Immature natural killer cell (primary cell): ENCODE data around the gene COPS6. TPM values are rescaled to one million over a fixed set of nuclear protein-coding genes. Genes with fewer than 3 reads are reported as not detected.

ENCODE experiments used
- DNase-seq, 3 donors: peaks; one replicate each; pipeline ENCODE4 v3.0.0; 2022; ENCODE audit warnings: mixed read lengths in 1 of 3
- H3K27ac Mint-ChIP-seq, 6 donors: one replicate each; pipeline ENCODE4 v1.8.0; 2020; ENCODE audit warnings: mixed read lengths in 6 of 6, mild to moderate bottlenecking in 5 of 6, inconsistent platforms in 4 of 6, moderate library complexity in 3 of 6
- H3K27me3 Mint-ChIP-seq, 3 donors: one replicate each; pipeline ENCODE4 v1.8.0; 2020 to 2021; ENCODE audit warnings: low read depth in 3 of 3, mild to moderate bottlenecking in 3 of 3, mixed read lengths in 3 of 3, moderate library complexity in 3 of 3, inconsistent platforms in 1 of 3
- H3K36me3 Mint-ChIP-seq, 3 donors: one replicate each; pipeline ENCODE4 v1.8.0; 2020; ENCODE audit warnings: mixed read lengths in 3 of 3, inconsistent platforms in 2 of 3, mild to moderate bottlenecking in 2 of 3
- H3K4me1 Mint-ChIP-seq, 2 donors: one replicate each; pipeline ENCODE4 v1.8.0; 2020; ENCODE audit warnings: inconsistent platforms in 2 of 2, mild to moderate bottlenecking in 2 of 2, mixed read lengths in 2 of 2, moderate library complexity in 1 of 2
- H3K4me3 Mint-ChIP-seq, 5 donors: one replicate each; pipeline ENCODE4 v1.8.0; 2020; ENCODE audit warnings: mild to moderate bottlenecking in 5 of 5, mixed read lengths in 5 of 5, inconsistent platforms in 3 of 5, moderate library complexity in 3 of 5
- H3K9me3 Mint-ChIP-seq, 6 donors: one replicate each; pipeline ENCODE4 v1.8.0; 2020; ENCODE audit warnings: mild to moderate bottlenecking in 6 of 6, mixed read lengths in 6 of 6, inconsistent platforms in 4 of 6, moderate library complexity in 3 of 6
- polyA plus RNA-seq, 3 donors: library from polyadenylated mRNA; unstranded; fragments of 300-500 nt; fragmentation: Illumina TruSeq; gene quantifications; one replicate each; pipeline ENCODE4 v1.2.3, GENCODE V29; 2021

The COPS6 gene
- polyA plus RNA-seq, 3 donors from 2014 or later: 163 to 289 (median 163) TPM

DNA sequence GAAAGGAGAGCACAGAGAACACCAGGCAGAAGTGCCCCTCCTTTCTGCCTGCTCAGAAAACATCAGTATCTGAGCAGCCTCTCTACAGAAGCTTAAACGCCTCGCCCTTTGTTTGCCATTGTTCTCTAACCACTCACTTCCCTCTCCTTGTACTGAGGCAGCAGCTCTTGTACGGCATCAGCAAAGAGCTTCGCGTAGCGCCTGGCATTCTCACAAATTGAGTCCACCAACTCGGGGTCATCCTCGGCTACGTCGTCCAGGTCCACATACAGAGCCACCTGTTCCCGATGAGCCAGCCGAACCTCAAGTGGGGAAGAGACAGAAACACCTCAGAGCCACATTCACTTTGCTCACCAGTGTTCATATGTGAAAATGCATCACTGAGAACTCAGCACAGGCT is 10.7 kb downstream of the COPS6 start:
- peaks cover 23 to 34% (median 32%) of the 10 kb centered on the region in 3 donors for H3K27me3 Mint-ChIP-seq
- peaks cover 21 to 35% (median 22%) of the 10 kb centered on the region in 3 donors for H3K36me3 Mint-ChIP-seq
- H3K9me3 Mint-ChIP-seq: no peaks in the 10 kb centered on the region
- H3K4me3 Mint-ChIP-seq: peak overlapping the region; percentile 82 to 96 (median 93)
- DNase-seq: no peak
- peaks cover 38 to 44% of the 10 kb centered on the region in 2 donors for H3K4me1 Mint-ChIP-seq
- H3K27ac Mint-ChIP-seq: peak overlapping the region; percentile 89 to 98 (median 97)

DNA sequence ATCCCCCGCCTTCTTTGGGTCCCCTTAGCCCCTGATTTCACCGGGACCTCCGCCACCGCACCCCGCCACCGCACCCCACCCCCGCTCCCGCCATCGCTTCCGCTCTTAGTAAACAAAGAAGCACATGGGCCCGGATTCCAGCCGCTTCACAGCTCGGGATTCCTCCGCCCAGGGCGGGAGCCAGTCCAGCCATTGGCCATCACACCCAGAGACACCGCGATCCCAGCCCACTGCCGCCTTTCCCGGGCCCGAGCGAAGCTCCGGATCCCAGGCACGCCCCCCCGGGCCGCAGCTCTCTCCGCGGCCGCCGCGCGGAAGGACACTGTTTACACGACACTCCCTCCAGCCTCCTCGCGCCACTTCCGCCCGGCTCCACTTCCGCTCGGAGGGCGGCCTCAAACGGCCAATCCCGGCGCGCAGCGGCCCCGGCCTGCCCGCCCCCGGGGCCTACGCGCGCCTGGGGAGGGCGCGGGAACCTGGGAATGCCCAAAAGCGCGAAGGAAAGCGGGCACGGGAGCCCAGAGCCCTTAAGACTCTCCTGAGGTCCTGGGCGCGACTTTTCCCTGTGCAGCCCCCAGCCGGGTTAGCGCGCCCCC is 11.7 kb downstream of the COPS6 start:
- H3K36me3 Mint-ChIP-seq: peaks cover 21 to 30% (median 22%) of the 10 kb centered on the region in 3 donors
- H3K4me1 Mint-ChIP-seq: peaks cover 38 to 44% of the 10 kb centered on the region in 2 donors
- H3K27ac Mint-ChIP-seq: peak overlapping the region; percentile 90 to 98 (median 97)
- peaks cover 23 to 34% (median 32%) of the 10 kb centered on the region in 3 donors for H3K27me3 Mint-ChIP-seq
- peak; percentile 92 to 94 (median 93) for DNase-seq
- H3K4me3 Mint-ChIP-seq: peak overlapping the region; percentile 82 to 96 (median 93)
- H3K9me3 Mint-ChIP-seq: no peaks in the 10 kb centered on the region

DNA sequence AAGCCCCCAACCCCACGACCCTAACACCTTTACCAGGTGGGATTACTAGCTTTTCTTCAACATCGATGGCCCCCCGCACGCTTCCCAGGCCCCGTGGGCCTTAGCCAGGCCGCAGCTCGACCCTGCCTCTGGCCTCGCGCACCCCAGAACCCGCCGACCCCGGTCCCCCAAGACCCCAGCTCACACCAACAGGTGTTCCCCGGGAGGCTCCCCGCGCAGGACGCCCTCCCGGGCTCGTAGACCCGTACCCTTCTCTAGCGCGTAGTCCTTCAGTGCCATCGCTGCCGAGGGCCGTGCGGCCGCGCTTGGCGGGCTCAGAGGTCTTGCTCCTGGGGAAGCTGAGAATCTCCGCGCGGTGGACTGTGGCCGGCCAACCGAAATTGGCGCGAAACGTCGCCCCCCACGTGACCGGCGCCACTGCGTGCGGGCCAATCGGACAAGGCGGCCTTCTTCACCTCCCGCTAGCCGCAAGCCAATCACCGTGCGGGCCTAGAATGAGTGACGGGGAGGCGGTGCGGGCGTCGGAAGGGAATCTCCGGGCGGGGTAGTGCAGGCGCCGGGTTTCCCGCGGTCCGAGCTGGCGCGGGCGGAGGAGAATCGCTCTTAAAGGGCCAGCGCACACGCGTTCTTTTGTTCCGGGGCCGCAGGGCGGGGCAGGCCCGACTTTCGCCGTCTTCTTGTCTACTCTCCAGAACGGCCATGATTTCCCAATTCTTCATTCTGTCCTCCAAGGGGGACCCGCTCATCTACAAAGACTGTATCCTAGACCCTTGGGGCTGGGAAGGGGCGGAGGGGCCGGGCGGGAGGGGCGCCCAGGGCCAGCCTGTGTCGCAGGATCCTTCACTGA is 12.5 kb downstream of the COPS6 start, which contains the start of the genes AP4M1 and MCM7:
Gene AP4M1, plus strand, starts transcription at position 628 of the 847 bp plus-strand sequence. Its CDS starts 72 bp downstream, at position 700.
Gene MCM7, minus strand, starts transcription at position 382 of the 847 bp plus-strand sequence. Its CDS starts 103 bp downstream, at position 279.
- peaks cover 23 to 34% (median 32%) of the 10 kb centered on the region in 3 donors for H3K27me3 Mint-ChIP-seq
- peak within 1 kb of the TSS; percentile 90 to 98 (median 97) for H3K27ac Mint-ChIP-seq
- peaks cover 38 to 44% of the 10 kb centered on the region in 2 donors for H3K4me1 Mint-ChIP-seq
- DNase-seq: peak; percentile 96 to 97 (median 96)
- peaks cover 19 to 25% (median 21%) of the 10 kb centered on the region in 3 donors for H3K36me3 Mint-ChIP-seq
- H3K9me3 Mint-ChIP-seq: no peaks in the 10 kb centered on the region
- peak within 1 kb of the TSS; percentile 82 to 96 (median 93) for H3K4me3 Mint-ChIP-seq

DNA sequence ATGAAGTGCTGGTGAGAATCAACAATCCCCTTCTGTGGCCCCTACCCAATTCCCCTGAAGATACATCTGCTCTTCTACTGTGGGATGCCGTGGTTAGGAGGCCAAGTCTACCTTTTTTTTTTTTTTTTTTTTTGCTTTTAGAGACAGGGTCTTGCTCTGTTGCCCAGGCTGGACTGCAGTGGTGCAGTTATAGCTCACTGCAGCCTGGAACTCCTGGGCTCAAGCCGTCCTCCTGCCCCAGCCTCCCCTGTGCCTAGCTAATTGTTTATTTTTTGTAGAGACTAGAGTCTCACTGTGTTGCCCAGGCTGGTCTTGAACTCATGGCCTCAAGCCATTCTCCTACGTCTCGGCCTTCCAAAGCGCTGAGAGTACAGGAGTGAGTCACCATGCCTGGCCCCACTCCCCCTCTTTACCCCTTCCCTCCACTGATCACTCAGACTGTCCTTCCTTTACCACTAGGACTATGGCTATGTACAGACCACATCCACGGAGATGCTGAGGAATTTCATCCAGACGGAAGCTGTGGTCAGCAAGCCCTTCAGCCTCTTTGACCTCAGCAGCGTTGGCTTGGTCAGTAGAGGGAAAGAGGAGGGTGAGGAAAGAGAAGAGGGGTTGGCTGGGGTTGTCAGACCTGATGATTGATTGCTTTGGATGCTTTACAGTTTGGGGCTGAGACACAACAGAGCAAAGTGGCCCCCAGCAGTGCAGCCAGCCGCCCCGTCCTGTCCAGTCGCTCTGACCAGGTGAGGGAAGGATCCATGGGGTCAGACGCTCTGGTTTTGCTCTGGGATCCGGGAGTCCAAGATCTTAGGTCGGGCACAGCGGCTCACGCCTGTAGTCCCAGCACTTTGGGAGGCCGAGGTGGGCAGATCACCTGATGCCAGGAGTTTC is 14.4 kb downstream of the COPS6 start:
- peaks cover 7 to 19% (median 13%) of the 10 kb centered on the region in 3 donors for H3K36me3 Mint-ChIP-seq
- peaks cover 23 to 31% (median 28%) of the 10 kb centered on the region in 3 donors for H3K27me3 Mint-ChIP-seq
- H3K4me3 Mint-ChIP-seq: peak overlapping the region in 4 of 5 donors; percentile 71 to 96 (median 81)
- H3K9me3 Mint-ChIP-seq: no peaks in the 10 kb centered on the region
- DNase-seq: no peak
- peaks cover 34% of the 10 kb centered on the region in 2 donors for H3K4me1 Mint-ChIP-seq
- peak overlapping the region; percentile 17 to 89 (median 84) for H3K27ac Mint-ChIP-seq

DNA sequence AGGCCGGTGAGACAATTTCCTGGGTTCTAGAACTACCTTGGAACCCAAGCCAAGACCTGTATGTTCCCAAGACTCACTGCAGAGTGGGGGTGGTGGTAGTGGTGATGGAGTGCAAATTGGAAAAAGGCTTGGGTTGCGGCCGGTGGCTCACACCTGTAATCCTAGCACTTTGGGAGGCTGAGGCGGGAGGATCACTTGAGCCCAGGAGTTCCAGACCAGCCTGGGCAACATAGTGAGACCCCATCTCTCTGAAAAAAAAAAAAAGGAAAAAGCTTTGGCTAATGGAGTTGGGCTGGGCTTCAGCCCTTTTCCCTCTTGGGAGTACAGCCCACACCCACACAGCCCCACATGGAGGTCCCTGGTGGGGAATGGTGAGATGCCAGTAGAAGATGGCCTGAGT is 16.8 kb downstream of the COPS6 start:
- H3K9me3 Mint-ChIP-seq: no peaks in the 10 kb centered on the region
- H3K4me3 Mint-ChIP-seq: no peak overlapping the region
- peaks cover 15 to 21% (median 19%) of the 10 kb centered on the region in 3 donors for H3K27me3 Mint-ChIP-seq
- no peak for DNase-seq
- peaks cover 0 to 15% (median 8%) of the 10 kb centered on the region in 3 donors for H3K36me3 Mint-ChIP-seq
- H3K27ac Mint-ChIP-seq: no peak overlapping the region
- H3K4me1 Mint-ChIP-seq: peaks cover 11 to 13% of the 10 kb centered on the region in 2 donors

DNA sequence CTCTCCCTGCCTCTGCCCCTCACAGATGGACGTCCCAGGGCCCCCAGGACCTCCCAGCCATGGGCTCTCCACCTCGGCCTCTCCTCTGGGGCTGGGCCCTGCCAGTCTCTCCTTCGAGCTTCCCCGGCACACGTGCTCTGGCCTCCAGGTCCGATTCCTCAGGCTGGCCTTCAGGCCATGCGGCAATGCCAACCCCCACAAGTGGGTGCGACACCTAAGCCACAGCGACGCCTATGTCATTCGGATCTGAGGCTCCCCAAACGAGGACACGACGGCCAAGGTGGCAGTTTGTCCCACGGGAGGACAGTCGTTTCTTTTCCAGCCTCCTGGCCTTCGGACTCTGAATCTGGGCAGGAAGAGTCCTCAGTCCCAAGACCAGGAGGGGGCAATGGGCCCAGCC is 17.9 kb downstream of the COPS6 start:
- DNase-seq: no peak
- Mint-ChIP-seq H3K4me3 (no peak overlapping the region), H3K27ac (peak overlapping the region in 1 of 6 donors; percentile 26), H3K36me3 (peaks cover 0 to 23% (median 8%) of the 10 kb centered on the region in 3 donors), H3K27me3 (peaks cover 4 to 10% (median 8%) of the 10 kb centered on the region in 3 donors), H3K4me1 (peaks cover 9 to 11% of the 10 kb centered on the region in 2 donors), H3K9me3 (no peaks in the 10 kb centered on the region)

DNA sequence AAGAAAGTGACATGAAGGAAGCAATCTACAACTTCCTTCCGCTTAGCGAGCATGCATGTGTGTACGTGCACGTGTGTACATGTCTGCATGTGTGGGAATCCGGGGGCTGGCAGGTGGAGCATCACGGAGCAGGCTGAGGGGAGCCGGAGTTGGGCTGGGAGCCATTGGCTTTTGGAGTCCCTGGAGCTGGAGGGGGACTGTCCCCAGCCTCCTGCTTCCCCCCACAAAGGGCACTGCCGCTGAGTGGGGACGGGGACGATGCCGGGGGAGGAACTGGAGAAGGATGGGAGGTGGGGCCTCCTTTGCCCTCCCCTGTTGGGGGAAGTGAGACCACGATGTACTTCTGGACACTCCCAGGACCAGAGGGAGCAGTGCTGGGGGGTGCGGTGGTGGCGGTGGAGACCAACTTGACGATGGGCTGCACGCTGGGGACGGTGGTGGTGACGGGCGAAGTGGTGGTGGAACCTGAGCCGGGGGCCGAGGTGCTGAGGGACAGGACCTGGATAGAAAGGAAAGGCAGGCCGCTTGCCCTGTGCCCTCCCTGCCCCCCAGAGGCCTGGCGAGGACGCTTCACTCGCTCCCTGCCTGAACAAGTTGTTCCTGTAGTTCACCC is 18.5 kb downstream of the COPS6 start:
- no peaks in the 10 kb centered on the region for H3K9me3 Mint-ChIP-seq
- peaks cover 0 to 26% (median 8%) of the 10 kb centered on the region in 3 donors for H3K36me3 Mint-ChIP-seq
- no peak overlapping the region for H3K27ac Mint-ChIP-seq
- no peak overlapping the region for H3K4me3 Mint-ChIP-seq
- peaks cover 9 to 11% of the 10 kb centered on the region in 2 donors for H3K4me1 Mint-ChIP-seq
- no peak for DNase-seq
- peaks cover 0 to 6% (median 5%) of the 10 kb centered on the region in 3 donors for H3K27me3 Mint-ChIP-seq

DNA sequence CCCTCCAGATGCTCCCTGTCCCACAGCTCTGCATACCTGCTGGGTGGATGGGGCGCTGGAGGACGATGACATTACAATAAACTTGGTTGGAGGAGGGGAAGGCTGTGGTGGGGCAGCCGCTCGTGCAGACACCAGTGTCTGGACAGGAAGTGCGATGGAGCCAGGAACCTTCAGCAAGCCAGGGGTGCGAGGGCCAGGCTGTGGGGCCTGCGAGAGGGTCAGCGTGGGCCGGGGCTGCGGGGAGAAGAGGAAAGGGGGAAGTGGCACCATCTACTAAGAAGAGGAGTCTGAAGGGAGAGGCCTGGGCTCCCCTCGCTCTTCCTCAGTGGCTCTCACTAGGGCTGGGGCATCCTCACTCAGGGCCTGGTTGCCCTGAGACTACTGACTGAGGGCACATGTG is 19.1 kb downstream of the COPS6 start:
- Mint-ChIP-seq H3K4me1 (peaks cover 3 to 6% of the 10 kb centered on the region in 2 donors), H3K27ac (no peak overlapping the region), H3K36me3 (peaks cover 0 to 27% (median 8%) of the 10 kb centered on the region in 3 donors), H3K4me3 (no peak overlapping the region), H3K9me3 (no peaks in the 10 kb centered on the region), H3K27me3 (peaks cover 0 to 5% (median 0%) of the 10 kb centered on the region in 3 donors)
- no peak for DNase-seq

DNA sequence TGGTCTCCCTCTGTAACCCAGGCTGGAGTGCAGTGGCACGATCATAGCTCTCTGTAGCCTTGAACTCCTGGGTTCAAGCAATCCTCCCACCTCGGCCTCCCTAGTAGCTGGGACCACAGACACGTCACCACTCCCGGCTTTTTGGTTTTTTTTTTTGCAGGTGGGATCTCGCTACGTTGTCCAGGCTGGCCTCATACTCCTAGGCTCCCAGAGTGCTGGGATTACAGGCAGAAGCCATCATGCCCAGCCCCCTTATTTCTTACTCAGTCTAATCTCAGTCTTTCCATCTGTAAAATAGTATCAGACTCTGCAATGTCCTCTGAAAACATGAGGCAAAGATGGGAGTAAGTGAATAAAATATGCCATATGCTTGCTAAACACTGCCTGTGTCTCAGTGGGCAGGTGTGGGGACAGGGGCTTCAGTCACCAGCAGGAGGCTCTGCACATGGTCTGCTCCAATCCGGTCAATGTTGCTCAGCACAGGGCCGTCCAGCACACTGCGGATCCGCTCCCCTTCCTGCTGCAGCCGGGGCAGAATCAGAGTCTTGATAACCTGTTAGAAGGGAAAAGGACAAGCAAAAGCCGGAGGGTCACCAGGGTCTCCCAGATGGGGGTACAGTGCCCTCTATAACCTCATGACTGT is 20.9 kb downstream of the COPS6 start:
- Mint-ChIP-seq H3K4me1 (peaks cover 0 to 2% of the 10 kb centered on the region in 2 donors), H3K36me3 (peaks cover 0 to 31% (median 5%) of the 10 kb centered on the region in 3 donors), H3K27me3 (no peaks in the 10 kb centered on the region), H3K27ac (no peak overlapping the region), H3K9me3 (no peaks in the 10 kb centered on the region), H3K4me3 (no peak overlapping the region)
- DNase-seq: no peak

DNA sequence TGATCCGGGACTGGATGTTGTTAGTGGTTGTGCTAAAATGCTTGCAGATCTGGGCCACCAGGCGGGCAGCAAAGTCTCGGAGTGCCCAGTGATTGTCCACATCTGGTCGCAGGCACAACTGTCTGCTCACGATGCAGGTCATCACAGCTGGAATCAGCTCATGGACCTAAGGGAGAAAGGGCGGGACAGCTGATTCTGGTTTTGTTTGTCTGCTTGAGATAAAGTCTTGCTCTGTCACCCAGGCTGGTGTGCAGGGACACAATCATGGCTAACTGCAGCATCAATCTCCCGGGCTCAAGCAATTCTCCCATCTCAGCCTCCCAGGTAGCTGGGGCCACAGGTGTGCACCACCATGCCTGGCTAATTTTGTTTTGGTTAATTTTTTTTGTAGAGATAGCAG is 22.4 kb downstream of the COPS6 start:
- H3K27me3 Mint-ChIP-seq: no peaks in the 10 kb centered on the region
- no peaks in the 10 kb centered on the region for H3K9me3 Mint-ChIP-seq
- DNase-seq: no peak
- H3K4me1 Mint-ChIP-seq: peaks cover 0 to 5% of the 10 kb centered on the region in 2 donors
- no peak overlapping the region for H3K27ac Mint-ChIP-seq
- peaks cover 0 to 31% (median 5%) of the 10 kb centered on the region in 3 donors for H3K36me3 Mint-ChIP-seq
- H3K4me3 Mint-ChIP-seq: no peak overlapping the region

DNA sequence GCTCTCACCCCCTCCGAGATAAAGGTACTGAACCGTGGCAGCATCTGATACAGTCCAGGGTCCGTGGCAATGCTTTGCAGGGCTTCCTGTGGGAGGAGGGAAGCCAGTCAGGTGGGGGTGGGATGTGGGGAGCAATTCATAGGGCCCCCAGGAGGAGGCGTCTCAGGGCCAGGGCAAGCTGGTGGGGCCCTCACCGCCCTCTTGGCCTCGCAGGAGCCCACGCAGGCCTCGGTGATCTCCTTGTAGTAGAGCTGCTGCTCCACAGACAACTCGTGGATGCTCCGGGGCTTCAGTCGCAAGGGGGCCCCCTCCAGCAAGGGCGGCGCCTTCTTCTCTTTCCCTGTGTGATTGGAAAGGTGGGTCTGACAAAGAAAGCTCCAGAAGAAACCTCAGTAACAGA is 23.1 kb downstream of the COPS6 start:
- Mint-ChIP-seq H3K27me3 (no peaks in the 10 kb centered on the region), H3K36me3 (peaks cover 0 to 32% (median 5%) of the 10 kb centered on the region in 3 donors), H3K4me3 (no peak overlapping the region), H3K27ac (no peak overlapping the region), H3K4me1 (peaks cover 5 to 7% of the 10 kb centered on the region in 2 donors), H3K9me3 (no peaks in the 10 kb centered on the region)
- DNase-seq: no peak

DNA sequence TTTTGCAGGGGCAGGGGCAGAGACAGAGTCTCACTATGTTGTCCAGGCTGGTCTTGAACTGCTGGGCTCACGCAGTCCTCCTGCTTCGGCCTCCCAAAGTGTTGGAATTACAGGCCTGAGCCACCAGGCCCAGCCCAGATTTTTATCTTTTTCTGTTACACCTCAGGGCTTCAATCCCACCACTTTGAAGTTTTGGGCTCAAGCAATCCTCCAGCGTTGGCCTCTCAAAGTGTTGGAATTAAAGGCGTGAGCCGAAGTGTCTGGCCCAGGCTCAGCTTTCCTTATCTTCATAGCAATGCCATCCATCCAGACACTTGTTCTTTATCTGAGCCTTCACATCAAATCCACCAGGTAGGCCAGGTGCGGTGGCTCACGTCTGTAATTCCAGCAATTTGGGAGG is 26.3 kb downstream of the COPS6 start:
- Mint-ChIP-seq H3K4me3 (no peak overlapping the region), H3K27ac (no peak overlapping the region), H3K9me3 (no peaks in the 10 kb centered on the region), H3K27me3 (peaks cover 4 to 11% (median 6%) of the 10 kb centered on the region in 3 donors), H3K36me3 (peaks cover 0 to 20% (median 0%) of the 10 kb centered on the region in 3 donors), H3K4me1 (peaks cover 22 to 23% of the 10 kb centered on the region in 2 donors)
- no peak for DNase-seq
